ENCODE results near the gene NEFH. TPM values are rescaled to one million over a fixed set of nuclear protein-coding genes. Genes with fewer than 3 reads are reported as not detected.

NEFH gene
- total RNA-seq, 2 experiments from 2014 or later = not detected

- ChIA-PET CTCF (ENCODE audit: unreplicated experiment) (no interaction called here), POLR2A (no interaction called here)
- no peaks in the 10 kb centered on the region for H3K9me2 ChIP-seq (ENCODE audit: insufficient read depth, low read length)
- H3K4me3 ChIP-seq (ENCODE audit: low read depth, low read length, poor library complexity, severe bottlenecking) = no peak overlapping the region
- H2AFZ ChIP-seq (ENCODE audit: low read length) = no peak overlapping the region
- DNase-seq (ENCODE audit: low spot score) = no peak
- TF ChIP-seq CTCF (conservative IDR thresholded peaks at IDR 0.05; ENCODE audit: low read length) (no peak), EZH2phosphoT487 (IDR thresholded peaks at IDR 0.05; ENCODE audit: borderline replicate concordance, low read depth, low read length) (no peak)
- H3K4me2 ChIP-seq (ENCODE audit: low read length) = no peak overlapping the region
- no peaks in the 10 kb centered on the region for H4K20me1 ChIP-seq (ENCODE audit: insufficient read depth, low read length)
- H3K4me1 ChIP-seq (ENCODE audit: insufficient read depth, low read length, poor library complexity, severe bottlenecking) = no peaks in the 10 kb centered on the region
- intact Hi-C loops (cut with micrococcal nuclease; ENCODE audit: unreplicated experiment) = loop anchor here (10.0 kb wide), 1 partner anchor 215 kb away; the partner anchor contains the start of gene GAS2L1
- H3K79me2 ChIP-seq (ENCODE audit: insufficient read depth, low read depth, low read length) = no peaks in the 10 kb centered on the region
- BruUV-seq (replicated peaks) = no TSS peak
- H3K9me3 ChIP-seq (ENCODE audit: low read length) = no peaks in the 10 kb centered on the region
- H3K36me3 ChIP-seq (ENCODE audit: insufficient read depth, low read length) = peaks cover 85% of the 10 kb centered on the region
- H3K27ac ChIP-seq (ENCODE audit: low read depth, low read length, poor library complexity, severe bottlenecking) = no peak overlapping the region
These were observed 40.0 kb downstream of the NEFH start for GRCh38 chr22:29519996-29520395.

- TF ChIP-seq CTCF (conservative IDR thresholded peaks at IDR 0.05; ENCODE audit: low read length) = no peak
- TF ChIP-seq EZH2phosphoT487 (IDR thresholded peaks at IDR 0.05; ENCODE audit: borderline replicate concordance, low read depth, low read length) = no peak
- POLR2A ChIA-PET = no interaction called here
These were observed 40.8 kb downstream of the NEFH start for GRCh38 chr22:29520851-29521250.

DNA sequence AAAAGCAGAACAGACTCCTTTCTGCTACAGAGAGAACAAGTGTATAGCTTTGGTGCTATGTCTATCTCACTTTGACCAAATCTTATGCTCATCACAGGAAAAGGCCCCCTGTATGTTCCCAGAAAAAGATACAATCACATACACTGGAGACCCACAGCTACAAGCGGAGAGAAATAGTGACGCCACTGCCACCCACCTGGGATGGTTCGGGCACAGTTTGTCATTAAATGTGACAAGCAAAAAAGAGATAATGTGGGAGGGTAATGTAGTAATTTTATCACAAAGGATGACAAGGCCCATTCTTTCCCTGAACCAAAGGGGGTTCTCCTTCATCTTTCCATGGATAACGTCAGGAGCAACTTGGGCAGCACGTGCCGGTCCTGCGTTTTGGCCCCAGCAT lies 41.5 kb downstream of the NEFH start:
- H3K4me3 ChIP-seq (ENCODE audit: low read depth, low read length, poor library complexity, severe bottlenecking) = no peak overlapping the region
- no peaks in the 10 kb centered on the region for H3K9me3 ChIP-seq (ENCODE audit: low read length)
- no TSS peak for BruUV-seq (replicated peaks)
- H3K9me2 ChIP-seq (ENCODE audit: insufficient read depth, low read length) = no peaks in the 10 kb centered on the region
- intact Hi-C loops (cut with micrococcal nuclease; ENCODE audit: unreplicated experiment) = loop anchor here (10.0 kb wide), 1 partner anchor 217 kb away; the partner anchor contains the start of gene GAS2L1
- H3K4me1 ChIP-seq (ENCODE audit: insufficient read depth, low read length, poor library complexity, severe bottlenecking) = no peaks in the 10 kb centered on the region
- ChIA-PET CTCF (ENCODE audit: unreplicated experiment) (no interaction called here), POLR2A (interaction anchor here (0.6 kb wide), 1 partner anchor 66 kb away, joined by 5 read pairs; no protein-coding TSS in a partner anchor)
- H3K4me2 ChIP-seq (ENCODE audit: low read length) = no peak overlapping the region
- H3K79me2 ChIP-seq (ENCODE audit: insufficient read depth, low read depth, low read length) = no peaks in the 10 kb centered on the region
- H3K27ac ChIP-seq (ENCODE audit: low read depth, low read length, poor library complexity, severe bottlenecking) = no peak overlapping the region
- TF ChIP-seq CTCF (conservative IDR thresholded peaks at IDR 0.05; ENCODE audit: low read length) (no peak), EZH2phosphoT487 (IDR thresholded peaks at IDR 0.05; ENCODE audit: borderline replicate concordance, low read depth, low read length) (no peak)
- no peak overlapping the region for H2AFZ ChIP-seq (ENCODE audit: low read length)
- no peak for DNase-seq (ENCODE audit: low spot score)
- H4K20me1 ChIP-seq (ENCODE audit: insufficient read depth, low read length) = no peaks in the 10 kb centered on the region
- H3K36me3 ChIP-seq (ENCODE audit: insufficient read depth, low read length) = peaks cover 85% of the 10 kb centered on the region

More at GRCh38 chr22:29520851-29521250, 40.8 kb downstream of the NEFH start:
- H3K4me3 ChIP-seq (ENCODE audit: low read depth, low read length, poor library complexity, severe bottlenecking) = no peak overlapping the region
- H3K36me3 ChIP-seq (ENCODE audit: insufficient read depth, low read length) = peaks cover 86% of the 10 kb centered on the region
- no peak overlapping the region for H3K4me2 ChIP-seq (ENCODE audit: low read length)
- no TSS peak for BruUV-seq (replicated peaks)
- H3K4me1 ChIP-seq (ENCODE audit: insufficient read depth, low read length, poor library complexity, severe bottlenecking) = no peaks in the 10 kb centered on the region
- CTCF ChIA-PET (ENCODE audit: unreplicated experiment) = no interaction called here
- H3K9me2 ChIP-seq (ENCODE audit: insufficient read depth, low read length) = no peaks in the 10 kb centered on the region
- no peaks in the 10 kb centered on the region for H3K79me2 ChIP-seq (ENCODE audit: insufficient read depth, low read depth, low read length)
- no peak overlapping the region for H2AFZ ChIP-seq (ENCODE audit: low read length)
- H3K9me3 ChIP-seq (ENCODE audit: low read length) = no peaks in the 10 kb centered on the region
- no peaks in the 10 kb centered on the region for H4K20me1 ChIP-seq (ENCODE audit: insufficient read depth, low read length)
- intact Hi-C loops (cut with micrococcal nuclease; ENCODE audit: unreplicated experiment) = loop anchor here (10.0 kb wide), 1 partner anchor 216 kb away; the partner anchor contains the start of gene GAS2L1
- H3K27ac ChIP-seq (ENCODE audit: low read depth, low read length, poor library complexity, severe bottlenecking) = no peak overlapping the region
- no peak for DNase-seq (ENCODE audit: low spot score)
